Tongue (tissue), 2 donors: ENCODE measurements around the gene GALNT18. TPM values are rescaled to one million over a fixed set of nuclear protein-coding genes. Genes with fewer than 3 reads are reported as not detected.

Source experiments
- DNase-seq: peaks from one replicate; pipeline ENCODE4 v3.0.0-alpha.2; 2015
- total RNA-seq: library from RNA; depleted of rRNA; stranded (reverse); fragments of >200 nt; gene quantifications from one replicate; pipeline ENCODE4 v1.2.3, GENCODE V29; 2014

GALNT18 gene
- total RNA-seq, 1 donor from 2014 or later, result 35.3 TPM

- no peak for DNase-seq
Observed at GRCh38 chr11:11344045-11344444, 277.8 kb downstream of the GALNT18 start.

- DNase-seq, result no peak
Observed at GRCh38 chr11:11338304-11338703, 283.5 kb downstream of the GALNT18 start.

GRCh38 chr11:11336664-11337063 lies 285.1 kb downstream of the GALNT18 start:
- DNase-seq, result no peak

- no peak for DNase-seq
Observed at GRCh38 chr11:11335043-11335442, 286.8 kb downstream of the GALNT18 start.

GRCh38 chr11:11334607-11335006 lies 287.2 kb downstream of the GALNT18 start:
- DNase-seq, result no peak

- no peak for DNase-seq
Observed at GRCh38 chr11:11332141-11332710, 289.6 kb downstream of the GALNT18 start.

- DNase-seq, result no peak
Observed at GRCh38 chr11:11329062-11329806, 292.6 kb downstream of the GALNT18 start.

GRCh38 chr11:11324090-11324489 lies 297.7 kb downstream of the GALNT18 start:
- DNase-seq, result no peak

GRCh38 chr11:11322101-11322500 lies 299.7 kb downstream of the GALNT18 start:
- DNase-seq, result no peak

- DNase-seq, result peak; percentile 20
Observed at GRCh38 chr11:11320825-11321224, 301.0 kb downstream of the GALNT18 start.

- no peak for DNase-seq
Observed at GRCh38 chr11:11318961-11319360, 302.8 kb downstream of the GALNT18 start.

GRCh38 chr11:11318461-11318860 lies 303.3 kb downstream of the GALNT18 start:
- DNase-seq, result no peak

- peak; percentile 70 for DNase-seq
Observed at GRCh38 chr11:11316651-11317230, 305.1 kb downstream of the GALNT18 start.

GRCh38 chr11:11313902-11314692 lies 307.7 kb downstream of the GALNT18 start:
- peak; percentile 29 for DNase-seq

- DNase-seq, result no peak
Observed at GRCh38 chr11:11313426-11313825, 308.4 kb downstream of the GALNT18 start.

GRCh38 chr11:11312738-11313137 lies 309.1 kb downstream of the GALNT18 start:
- no peak for DNase-seq

GRCh38 chr11:11311169-11311568 lies 310.6 kb downstream of the GALNT18 start:
- no peak for DNase-seq

GRCh38 chr11:11309906-11310305 lies 311.9 kb downstream of the GALNT18 start:
- no peak for DNase-seq

GRCh38 chr11:11308249-11308648 lies 313.6 kb downstream of the GALNT18 start:
- DNase-seq, result no peak

- DNase-seq, result no peak
Observed at GRCh38 chr11:11306855-11307254, 314.9 kb downstream of the GALNT18 start.

GRCh38 chr11:11304550-11304949 lies 317.3 kb downstream of the GALNT18 start:
- no peak for DNase-seq

- DNase-seq, result no peak
Observed at GRCh38 chr11:11302565-11302964, 319.2 kb downstream of the GALNT18 start.

GRCh38 chr11:11301212-11301611 lies 320.6 kb downstream of the GALNT18 start:
- DNase-seq, result no peak
